Placental epithelial cell (primary cell): ENCODE measurements around the gene ZNF607. TPM values are rescaled to one million over a fixed set of nuclear protein-coding genes. Genes with fewer than 3 reads are reported as not detected.

Source experiments
- small RNA-seq: library from RNA; depleted of rRNA; stranded (forward); fragments of <200 nt; gene quantifications from one replicate; pipeline ENCODE3, GENCODE V24; 2012
- total RNA-seq: library from RNA; depleted of rRNA; stranded (reverse); fragments of >200 nt; gene quantifications from 2 replicates; pipeline ENCODE4 v1.2.3, GENCODE V29; 2012

The ZNF607 gene
- total RNA-seq, result 9.4 and 9.7 TPM in 2 replicates

DNA sequence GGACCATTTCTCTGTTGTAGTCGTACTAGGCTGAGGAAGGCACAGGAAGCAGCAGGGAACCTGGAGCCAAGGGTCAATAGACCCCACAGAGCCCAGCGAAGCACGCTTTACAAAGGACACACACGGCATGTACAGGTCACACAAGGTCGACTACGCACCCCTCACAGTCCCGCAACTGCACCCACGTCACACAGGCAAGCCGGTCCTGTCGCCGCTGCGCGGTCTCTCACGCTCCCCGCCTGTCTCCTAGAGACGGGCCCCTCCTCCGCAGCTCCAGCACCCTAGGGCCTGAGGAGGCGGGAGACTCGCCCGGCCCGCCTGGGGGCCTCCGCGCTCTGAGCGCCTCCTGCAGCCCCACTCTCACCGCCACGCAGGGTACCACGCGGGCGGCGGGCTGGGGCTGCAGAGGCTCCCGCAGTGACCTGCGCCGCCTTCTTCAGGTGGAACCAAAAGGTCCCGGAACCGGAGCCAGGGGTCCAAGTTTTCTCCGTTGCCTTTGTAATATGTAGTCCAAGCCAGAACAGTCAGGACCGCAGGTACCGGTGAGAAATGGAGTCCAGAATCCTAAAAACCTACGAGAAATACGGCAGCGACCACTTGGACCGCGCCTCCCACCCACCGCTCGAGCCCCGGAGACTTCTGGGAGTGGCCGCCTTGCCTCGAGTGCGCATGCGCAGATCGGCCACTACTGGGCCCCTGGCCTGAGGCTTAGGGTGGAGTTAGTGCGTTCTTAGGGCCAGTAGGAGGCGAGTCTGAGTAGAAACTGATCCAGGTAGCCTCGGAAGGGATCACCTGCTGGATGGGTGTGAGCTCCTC, at the start of gene ZNF607:
Gene ZNF607, minus strand, starts transcription at position 651 of the 816 bp plus-strand sequence. CDS start 8,143 bp downstream, outside the sequence.

GRCh38 chr19:37655301-37655688, 64.3 kb downstream of the ZNF607 start, which contains the start of gene ZFP30:
Gene ZFP30, minus strand, starts transcription at chr19:37655465. Its CDS starts 7,643 bp downstream, at chr19:37647822.

Small RNAs within 50 kb of the gene (small RNA-seq; reads per million reads assigned to genes)
- gene SELENOKP1, result not detected

Other genes starting within 250 kb of the ZNF607 start
- gene ZNF793, start 212.8 kb downstream of the ZNF607 start, total RNA-seq, result 7.5 TPM in 2 replicates
- 3.1 and 3.4 TPM in 2 replicates for gene ZNF571, start 125.0 kb downstream of the ZNF607 start, total RNA-seq
- gene ZNF540, start 124.9 kb downstream of the ZNF607 start, total RNA-seq, result 0.65 and 1.6 TPM in 2 replicates
- 25.9 and 28.0 TPM in 2 replicates for gene ZFP30, start 64.3 kb downstream of the ZNF607 start, total RNA-seq
- gene ZNF573, start 59.8 kb upstream of the ZNF607 start, total RNA-seq, result 1.6 and 4.7 TPM in 2 replicates
- under 0.01 TPM in 2 replicates for gene WDR87, start 186.8 kb upstream of the ZNF607 start, total RNA-seq
- gene SIPA1L3, start 187.4 kb upstream of the ZNF607 start, total RNA-seq, result 14.5 and 15.5 TPM in 2 replicates